Measurements from ENCODE around the gene VPS13C.

The VPS13C gene

GRCh38 chr15:62104401-62104800 lies 44.2 kb upstream of the VPS13C start:
- Histone ChIP-seq H3K18ac (ENCODE audit: low read depth in 1 of 2, low read length in 2 of 2) (no peak overlapping the region), H2AFZ (ENCODE audit: low read depth, low read length) (no peak overlapping the region), H2AK5ac (ENCODE audit: low read length, severe bottlenecking) (no peak overlapping the region), H2BK15ac (ENCODE audit: low read depth, poor library complexity, severe bottlenecking) (no peak overlapping the region), H3K23ac (ENCODE audit: low read length in 2 of 2) (no peak overlapping the region), H3K27me3 (ENCODE audit: control insufficient read depth in 1 of 2, insufficient read depth in 1 of 2, low read length in 2 of 2) (peaks cover 0 to 4% of the 10 kb centered on the region in 2 experiments), H3K4ac (ENCODE audit: low read depth in 1 of 2, low read length in 2 of 2) (no peak overlapping the region), H2BK5ac (ENCODE audit: low read depth, low read length, poor library complexity, severe bottlenecking) (no peak overlapping the region), H3K9ac (ENCODE audit: low read length) (no peak overlapping the region), H3K9me3 (ENCODE audit: control insufficient read depth, low read length) (no peaks in the 10 kb centered on the region), H4K91ac (ENCODE audit: low read length) (no peak overlapping the region), H2BK12ac (ENCODE audit: low read length in 2 of 2) (no peak overlapping the region), H3K79me1 (replicated peaks; ENCODE audit: low read length, poor library complexity, severe bottlenecking) (no peaks in the 10 kb centered on the region), H3K36me3 (ENCODE audit: control insufficient read depth in 1 of 2, insufficient read depth in 2 of 2, low read depth in 1 of 2, low read length in 2 of 2) (no peaks in the 10 kb centered on the region), H2BK120ac (ENCODE audit: low read depth, low read length) (no peak overlapping the region), H3K4me3 (ENCODE audit: insufficient read depth in 1 of 2, low read depth in 1 of 2, low read length in 2 of 2) (no peak overlapping the region), H3K27ac (ENCODE audit: low read length, poor library complexity, severe bottlenecking) (no peak overlapping the region), H3K14ac (ENCODE audit: low read length in 2 of 2) (no peak overlapping the region), H3K4me1 (ENCODE audit: control insufficient read depth, insufficient read depth, low read depth, low read length) (peaks cover 2% of the 10 kb centered on the region), H3K4me2 (ENCODE audit: low read length, poor library complexity, severe bottlenecking) (no peak overlapping the region), H4K8ac (ENCODE audit: low read length) (no peak overlapping the region)
- whole genome bisulfite sequencing, result 59% methylated on average over 3 of the region's 3 CpGs
- no peak for DNase-seq

GRCh38 chr15:62103431-62103830 lies 43.2 kb upstream of the VPS13C start:
- Histone ChIP-seq H3K18ac (ENCODE audit: low read depth in 1 of 2, low read length in 2 of 2) (no peak overlapping the region), H3K79me1 (replicated peaks; ENCODE audit: low read length, poor library complexity, severe bottlenecking) (no peaks in the 10 kb centered on the region), H2AK5ac (ENCODE audit: low read length, severe bottlenecking) (no peak overlapping the region), H3K23ac (ENCODE audit: low read length in 2 of 2) (no peak overlapping the region), H3K36me3 (ENCODE audit: control insufficient read depth in 1 of 2, insufficient read depth in 2 of 2, low read depth in 1 of 2, low read length in 2 of 2) (no peaks in the 10 kb centered on the region), H2BK12ac (ENCODE audit: low read length in 2 of 2) (no peak overlapping the region), H3K4ac (ENCODE audit: low read depth in 1 of 2, low read length in 2 of 2) (no peak overlapping the region), H3K27me3 (ENCODE audit: control insufficient read depth in 1 of 2, insufficient read depth in 1 of 2, low read length in 2 of 2) (peaks cover 0 to 4% of the 10 kb centered on the region in 2 experiments), H4K91ac (ENCODE audit: low read length) (no peak overlapping the region), H2BK120ac (ENCODE audit: low read depth, low read length) (no peak overlapping the region), H4K8ac (ENCODE audit: low read length) (no peak overlapping the region), H3K14ac (ENCODE audit: low read length in 2 of 2) (no peak overlapping the region), H2BK5ac (ENCODE audit: low read depth, low read length, poor library complexity, severe bottlenecking) (no peak overlapping the region), H3K9me3 (ENCODE audit: control insufficient read depth, low read length) (no peaks in the 10 kb centered on the region), H2AFZ (ENCODE audit: low read depth, low read length) (no peak overlapping the region), H3K4me1 (ENCODE audit: control insufficient read depth, insufficient read depth, low read depth, low read length) (peaks cover 2% of the 10 kb centered on the region), H2BK15ac (ENCODE audit: low read depth, poor library complexity, severe bottlenecking) (no peak overlapping the region), H3K27ac (ENCODE audit: low read length, poor library complexity, severe bottlenecking) (no peak overlapping the region), H3K9ac (ENCODE audit: low read length) (no peak overlapping the region), H3K4me3 (ENCODE audit: insufficient read depth in 1 of 2, low read depth in 1 of 2, low read length in 2 of 2) (no peak overlapping the region), H3K4me2 (ENCODE audit: low read length, poor library complexity, severe bottlenecking) (no peak overlapping the region)
- DNase-seq, result no peak
- WGBS, result 83% methylated on average over 6 of the region's 7 CpGs

GRCh38 chr15:62099094-62099601 lies 38.9 kb upstream of the VPS13C start:
- Histone ChIP-seq H3K9ac (ENCODE audit: low read length) (peak overlapping the region; percentile 72), H2BK5ac (ENCODE audit: low read depth, low read length, poor library complexity, severe bottlenecking) (no peak overlapping the region), H2AK5ac (ENCODE audit: low read length, severe bottlenecking) (no peak overlapping the region), H3K18ac (ENCODE audit: low read depth in 1 of 2, low read length in 2 of 2) (no peak overlapping the region), H2BK15ac (ENCODE audit: low read depth, poor library complexity, severe bottlenecking) (no peak overlapping the region), H2BK120ac (ENCODE audit: low read depth, low read length) (no peak overlapping the region), H2BK12ac (ENCODE audit: low read length in 2 of 2) (no peak overlapping the region), H3K14ac (ENCODE audit: low read length in 2 of 2) (no peak overlapping the region), H2AFZ (ENCODE audit: low read depth, low read length) (no peak overlapping the region), H3K9me3 (ENCODE audit: control insufficient read depth, low read length) (no peaks in the 10 kb centered on the region), H3K4me2 (ENCODE audit: low read length, poor library complexity, severe bottlenecking) (no peak overlapping the region), H3K79me1 (replicated peaks; ENCODE audit: low read length, poor library complexity, severe bottlenecking) (no peaks in the 10 kb centered on the region), H3K4me1 (ENCODE audit: control insufficient read depth, insufficient read depth, low read depth, low read length) (no peaks in the 10 kb centered on the region), H3K27me3 (ENCODE audit: control insufficient read depth in 1 of 2, insufficient read depth in 1 of 2, low read length in 2 of 2) (peaks cover 0 to 4% of the 10 kb centered on the region in 2 experiments), H4K8ac (ENCODE audit: low read length) (no peak overlapping the region), H3K4ac (ENCODE audit: low read depth in 1 of 2, low read length in 2 of 2) (no peak overlapping the region), H4K91ac (ENCODE audit: low read length) (no peak overlapping the region), H3K4me3 (ENCODE audit: insufficient read depth in 1 of 2, low read depth in 1 of 2, low read length in 2 of 2) (peak overlapping the region in 1 of 2 experiments; percentile 36), H3K27ac (ENCODE audit: low read length, poor library complexity, severe bottlenecking) (no peak overlapping the region), H3K36me3 (ENCODE audit: control insufficient read depth in 1 of 2, insufficient read depth in 2 of 2, low read depth in 1 of 2, low read length in 2 of 2) (no peaks in the 10 kb centered on the region), H3K23ac (ENCODE audit: low read length in 2 of 2) (no peak overlapping the region)
- peak; percentile 67 for DNase-seq
- WGBS, result 63% methylated on average over 6 of the region's 7 CpGs

- no peak for DNase-seq
- Histone ChIP-seq H3K9ac (ENCODE audit: low read length) (no peak overlapping the region), H3K36me3 (ENCODE audit: control insufficient read depth in 1 of 2, insufficient read depth in 2 of 2, low read depth in 1 of 2, low read length in 2 of 2) (no peaks in the 10 kb centered on the region), H2BK15ac (ENCODE audit: low read depth, poor library complexity, severe bottlenecking) (no peak overlapping the region), H3K27me3 (ENCODE audit: control insufficient read depth in 1 of 2, insufficient read depth in 1 of 2, low read length in 2 of 2) (no peaks in the 10 kb centered on the region), H3K4ac (ENCODE audit: low read depth in 1 of 2, low read length in 2 of 2) (no peak overlapping the region), H3K23ac (ENCODE audit: low read length in 2 of 2) (no peak overlapping the region), H2BK12ac (ENCODE audit: low read length in 2 of 2) (no peak overlapping the region), H3K4me1 (ENCODE audit: control insufficient read depth, insufficient read depth, low read depth, low read length) (no peaks in the 10 kb centered on the region), H4K91ac (ENCODE audit: low read length) (no peak overlapping the region), H3K9me3 (ENCODE audit: control insufficient read depth, low read length) (no peaks in the 10 kb centered on the region), H3K14ac (ENCODE audit: low read length in 2 of 2) (no peak overlapping the region), H4K8ac (ENCODE audit: low read length) (no peak overlapping the region), H2AFZ (ENCODE audit: low read depth, low read length) (no peak overlapping the region), H2BK5ac (ENCODE audit: low read depth, low read length, poor library complexity, severe bottlenecking) (no peak overlapping the region), H3K18ac (ENCODE audit: low read depth in 1 of 2, low read length in 2 of 2) (no peak overlapping the region), H3K4me3 (ENCODE audit: insufficient read depth in 1 of 2, low read depth in 1 of 2, low read length in 2 of 2) (no peak overlapping the region), H3K79me1 (replicated peaks; ENCODE audit: low read length, poor library complexity, severe bottlenecking) (no peaks in the 10 kb centered on the region), H3K4me2 (ENCODE audit: low read length, poor library complexity, severe bottlenecking) (no peak overlapping the region), H3K27ac (ENCODE audit: low read length, poor library complexity, severe bottlenecking) (no peak overlapping the region), H2AK5ac (ENCODE audit: low read length, severe bottlenecking) (no peak overlapping the region), H2BK120ac (ENCODE audit: low read depth, low read length) (no peak overlapping the region)
- WGBS, result 71% methylated on average over 7 of the region's 7 CpGs
Measured at GRCh38 chr15:62094388-62094787, 34.1 kb upstream of the VPS13C start.
